HG03066 (cell line): Measurements from ENCODE around the gene WDFY3.
"Not testable (repeated sequence)": the region's sequence is repeated elsewhere in the genome, so short reads cannot be mapped to it uniquely, and the experiment has no call there.

Experiments
- ATAC-seq: cut with Tn5 transposase; IDR thresholded peaks from one replicate; pipeline ENCODE4 v1.9.1; 2021; ENCODE audit warnings: low read depth; ENCODE audit not compliant: unreplicated experiment

The WDFY3 gene

DNA sequence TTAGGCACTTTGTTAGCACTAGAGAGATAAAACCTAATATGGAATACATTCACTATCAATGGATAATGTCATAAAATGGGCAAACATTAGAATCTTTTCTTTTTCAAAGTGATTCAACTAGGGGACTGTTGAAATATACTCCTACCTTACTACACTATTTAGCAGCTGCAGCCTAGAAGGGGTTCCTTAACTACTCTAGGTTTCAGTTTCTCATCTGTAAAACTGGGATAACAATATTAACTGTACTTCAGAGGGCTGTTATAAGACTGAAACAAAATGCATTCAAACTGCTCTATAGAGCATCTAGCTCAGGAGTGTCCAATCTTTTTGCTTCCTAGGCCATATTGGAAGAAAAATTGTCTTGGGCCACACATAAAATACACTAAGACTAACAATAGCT is 236.1 kb downstream of the WDFY3 start:
- ATAC-seq: no peak

- ATAC-seq: no peak
These were observed 239.0 kb downstream of the WDFY3 start for GRCh38 chr4:84727491-84727890.

DNA sequence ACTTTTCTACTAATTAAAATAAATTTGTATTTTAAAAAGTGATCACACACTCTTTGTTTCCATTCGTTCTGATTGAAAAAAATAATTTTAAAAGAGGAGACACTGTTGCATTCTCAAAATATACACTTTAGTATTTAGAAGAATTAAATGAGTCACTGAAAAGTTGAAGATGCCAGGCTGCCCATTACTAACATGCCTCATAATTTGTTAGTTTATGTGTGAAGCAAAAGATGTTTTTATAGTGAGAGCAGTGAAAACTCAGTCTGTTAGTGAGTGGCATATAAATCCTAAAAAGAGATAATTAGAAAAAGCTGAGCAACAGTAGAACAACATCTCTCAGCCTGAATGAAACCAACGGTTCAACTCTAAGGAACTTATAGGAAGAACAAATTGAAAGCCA is 240.1 kb downstream of the WDFY3 start:
- ATAC-seq: no peak

DNA sequence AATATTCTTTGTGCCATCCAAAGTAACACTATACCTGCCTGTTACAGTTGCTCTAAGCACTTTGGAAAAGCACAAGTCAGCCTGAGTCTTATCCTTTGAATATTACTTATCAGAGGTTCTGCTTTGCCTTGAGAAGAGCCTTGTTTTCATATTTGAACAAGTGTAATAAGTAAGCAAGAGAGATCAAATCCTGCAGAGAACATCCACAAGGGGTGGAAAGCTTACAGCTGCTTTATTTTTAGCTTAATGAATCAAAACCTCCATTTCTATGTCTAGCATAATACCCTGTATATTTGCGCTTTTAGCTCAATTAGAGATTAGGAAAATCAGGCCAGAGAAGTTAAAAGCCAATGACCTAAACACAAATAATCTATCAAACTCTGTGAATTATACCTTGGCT is 243.8 kb downstream of the WDFY3 start:
- no peak for ATAC-seq

DNA sequence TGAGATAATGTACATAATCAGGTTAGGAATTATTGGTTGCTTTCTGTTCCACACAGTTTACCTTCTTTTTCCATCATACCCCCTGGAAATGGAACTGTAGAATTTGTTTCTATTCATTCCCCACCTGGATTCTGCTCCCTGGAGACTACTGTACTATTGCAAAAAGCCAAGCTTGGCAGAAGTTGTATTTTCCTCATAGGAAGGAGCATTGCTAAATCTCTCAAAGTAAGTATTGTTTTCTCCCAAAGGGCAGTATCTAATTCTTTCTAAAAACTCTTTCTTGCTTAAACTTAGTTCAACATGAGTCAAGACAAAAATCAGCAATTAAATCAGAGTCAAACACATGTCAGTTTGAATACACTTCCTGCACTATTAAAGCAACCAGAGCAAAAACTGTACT is 247.4 kb downstream of the WDFY3 start:
- ATAC-seq: no peak

DNA sequence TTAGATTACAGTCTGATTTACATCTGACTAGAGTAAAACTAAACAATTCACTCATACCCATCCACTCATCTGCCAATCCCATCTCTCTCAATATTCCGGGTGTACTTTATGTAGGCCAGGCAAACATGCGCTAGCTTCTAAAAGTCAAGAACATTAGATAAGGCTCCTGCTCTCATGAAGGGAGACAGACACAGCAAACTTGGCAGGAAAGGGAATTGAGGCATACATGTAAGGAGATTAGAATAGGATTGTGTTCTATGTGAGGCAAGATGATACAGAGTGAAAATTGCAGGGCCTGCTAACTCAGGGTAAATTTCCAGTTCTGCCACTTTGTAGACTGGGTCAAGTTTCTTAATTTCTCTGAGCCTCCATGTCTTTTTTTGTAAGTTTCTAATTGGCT is 247.8 kb downstream of the WDFY3 start:
- ATAC-seq: no peak

GRCh38 chr4:84710548-84710947 is 255.9 kb downstream of the WDFY3 start:
- no peak for ATAC-seq

- ATAC-seq: no peak
These were observed 257.9 kb downstream of the WDFY3 start for GRCh38 chr4:84708406-84709135.

- ATAC-seq: no peak
These were observed 260.2 kb downstream of the WDFY3 start for GRCh38 chr4:84706286-84706685.

DNA sequence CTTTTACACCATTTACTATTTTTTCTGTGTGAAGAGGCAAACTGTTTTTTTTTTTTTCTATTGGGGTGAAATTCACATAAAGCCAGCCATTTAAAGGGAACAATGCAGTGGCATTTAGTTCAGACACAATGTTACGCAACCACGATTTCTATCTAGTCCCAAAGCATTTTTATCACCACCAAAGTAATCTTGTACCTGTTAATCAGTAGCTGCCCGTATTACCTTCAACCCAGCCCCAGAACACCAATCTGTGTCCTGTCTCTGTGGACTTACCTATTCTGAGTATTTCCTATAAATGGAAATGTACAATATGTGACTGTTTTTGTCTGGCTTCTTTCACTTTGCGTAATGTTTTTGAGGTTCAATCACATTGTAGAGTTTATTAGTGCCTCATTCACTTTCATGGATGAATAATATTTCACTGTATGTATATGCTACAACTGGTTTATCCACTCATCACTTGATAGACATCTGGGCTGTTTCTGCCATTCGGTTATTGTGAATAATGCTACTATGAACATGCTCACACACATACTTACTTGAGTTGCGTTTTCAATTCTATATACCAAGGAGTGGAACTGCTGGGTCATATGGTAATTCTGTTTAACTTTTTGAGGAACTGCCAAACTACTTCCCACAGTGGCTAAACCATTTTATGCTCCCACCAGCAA is 267.4 kb downstream of the WDFY3 start:
- no peak for ATAC-seq

- no peak for ATAC-seq
These were observed 268.8 kb downstream of the WDFY3 start for GRCh38 chr4:84697615-84698201.

GRCh38 chr4:84697159-84697558 is 269.3 kb downstream of the WDFY3 start:
- ATAC-seq: no peak

- ATAC-seq: no peak
These were observed 274.7 kb downstream of the WDFY3 start for GRCh38 chr4:84691800-84692199.

DNA sequence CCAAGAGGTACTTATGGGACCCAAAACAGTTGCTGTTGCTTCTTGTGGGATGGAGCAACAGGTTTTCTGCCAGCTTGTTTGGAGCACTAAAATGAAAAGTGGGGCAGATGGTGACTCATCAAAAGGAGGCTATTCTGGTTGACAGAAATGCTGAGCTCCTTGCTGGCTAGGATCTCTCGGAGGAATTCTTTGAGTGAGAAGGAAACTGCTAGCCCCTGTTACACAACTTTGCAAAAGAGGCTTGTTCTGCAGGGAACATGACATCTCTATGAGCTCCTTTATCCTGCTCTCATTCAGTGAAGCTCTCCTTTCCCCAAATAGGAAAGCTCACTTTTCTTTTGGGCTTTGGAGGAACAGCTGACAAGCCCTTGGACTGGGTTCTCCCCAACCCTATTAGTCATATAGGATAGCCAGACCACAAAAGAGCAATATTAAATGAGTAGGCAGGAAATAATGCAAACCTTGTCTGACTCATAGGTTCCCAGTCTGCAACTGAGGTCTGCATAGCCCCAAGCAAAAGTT is 275.3 kb downstream of the WDFY3 start:
- no peak for ATAC-seq

- ATAC-seq: no peak
These were observed 276.0 kb downstream of the WDFY3 start for GRCh38 chr4:84690481-84690880.

- ATAC-seq: no peak
These were observed 277.3 kb downstream of the WDFY3 start for GRCh38 chr4:84689197-84689596.

DNA sequence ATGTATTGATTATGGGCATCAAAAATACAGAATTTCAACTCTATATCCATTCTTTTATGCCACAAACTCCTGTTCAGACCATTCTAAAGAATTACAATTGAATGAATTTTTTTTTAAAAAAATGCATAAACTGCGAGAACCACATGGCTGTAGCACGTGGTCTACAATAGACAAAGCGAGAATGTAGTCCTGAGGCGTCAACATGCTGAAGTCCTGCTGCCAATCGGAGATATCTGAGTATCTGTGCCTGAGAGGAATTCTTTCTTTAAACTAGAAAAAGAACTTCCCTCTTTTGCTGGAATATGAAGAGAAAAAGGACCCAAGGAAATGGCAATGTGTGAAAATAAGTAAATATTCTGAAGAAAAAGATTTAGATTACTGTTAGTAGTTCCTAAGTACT is 277.9 kb downstream of the WDFY3 start:
- ATAC-seq: no peak

GRCh38 chr4:84685105-84685504 is 281.4 kb downstream of the WDFY3 start:
- ATAC-seq: no peak

- ATAC-seq: no peak
These were observed 282.1 kb downstream of the WDFY3 start for GRCh38 chr4:84684361-84684760.

DNA sequence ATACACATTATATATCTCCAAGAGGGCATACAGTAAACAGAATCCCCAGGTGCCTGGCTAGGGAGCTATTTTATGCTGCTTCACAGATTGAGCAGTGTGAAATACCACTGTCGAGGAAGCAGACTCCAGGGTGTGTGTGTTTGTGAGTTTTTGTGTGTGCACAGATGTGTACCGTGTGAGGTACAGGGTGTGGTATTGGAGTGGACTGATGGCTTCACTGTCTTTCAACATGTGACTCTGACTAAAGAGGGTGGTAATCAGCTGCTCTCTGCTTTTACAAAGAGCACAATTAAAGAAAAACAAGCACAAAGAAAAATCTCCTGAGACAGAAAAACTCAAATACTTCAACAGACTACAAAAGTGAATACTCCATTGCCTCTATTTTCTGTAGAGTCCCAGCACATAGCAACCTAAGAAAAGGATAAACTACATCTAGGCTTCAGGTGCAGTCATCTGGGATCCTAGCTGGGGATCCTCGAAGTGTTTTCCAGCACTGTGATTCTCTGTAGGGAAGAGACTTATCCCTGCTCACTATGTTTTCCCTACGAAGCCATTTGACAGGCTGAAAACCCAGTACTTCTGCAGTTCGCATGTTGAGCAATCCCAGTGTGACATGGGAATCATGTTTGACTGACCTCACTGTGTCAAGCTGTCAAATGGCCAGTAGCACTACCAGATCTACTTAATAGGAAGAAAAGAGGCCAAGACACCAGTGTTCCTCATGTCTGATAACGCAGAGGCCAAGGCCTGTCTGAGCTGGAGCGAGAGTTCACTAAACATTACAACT is 283.2 kb downstream of the WDFY3 start:
- ATAC-seq: no peak

DNA sequence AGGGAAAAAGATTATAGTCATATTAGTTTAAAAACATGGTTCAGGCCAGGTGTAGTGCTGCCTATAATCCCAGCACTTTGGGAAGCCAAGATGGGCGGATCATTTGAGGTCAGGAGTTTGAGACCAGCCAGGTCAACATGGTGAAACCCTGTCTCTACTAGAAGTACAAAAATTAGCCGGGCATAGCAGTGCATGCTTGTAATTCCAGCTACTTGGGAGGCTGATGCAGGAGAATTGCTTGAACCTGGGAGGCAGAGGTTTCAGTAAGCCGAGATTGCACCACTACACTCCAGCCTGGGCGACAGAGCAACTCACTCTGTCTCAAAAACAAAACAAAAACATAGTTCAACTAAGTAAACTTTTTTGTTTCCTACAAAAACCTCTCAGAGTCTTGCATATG is 283.8 kb downstream of the WDFY3 start:
- not testable (repeated sequence) for ATAC-seq
